PC-9 (cell line): ENCODE data around the gene TRIP13. TPM values are rescaled to one million over a fixed set of nuclear protein-coding genes. Genes with fewer than 3 reads are reported as not detected.
"Not testable (repeated sequence)": the region's sequence is repeated elsewhere in the genome, so short reads cannot be mapped to it uniquely, and the experiment has no call there.

Experiments used
- BruUV-seq: library from RNA; stranded (reverse); fragments of 400-500 nt; replicated peaks from 2 replicates; lab custom pipeline; 2021; lab: Mats Ljungman, UMichigan
- CTCF ChIA-PET: fragments of 300-600 bp; sonication (Branson Sonifier 250); formaldehyde crosslinking; loops from one replicate; lab custom pipeline; 2022; ENCODE audit warnings: antibody characterized with exemption; lab: Charles Lee
- POLR2A ChIA-PET: fragments of 300-600 bp; sonication (Branson Sonifier 250); formaldehyde crosslinking; loops from one replicate; lab custom pipeline; 2022; ENCODE audit warnings: antibody characterized with exemption; ENCODE audit not compliant: unreplicated experiment; lab: Charles Lee
- DNase-seq, 2 experiments: peaks; one replicate each; pipeline versions ENCODE4 v3.0.0 to v3.0.0-alpha.2; 2015 to 2022; ENCODE audit warnings: mixed read lengths in 1 of 2
- H2AFZ ChIP-seq: fragments of 200-600 bp; sonication (generic); 2 replicates; pipeline ENCODE4 v1.8.1; 2017; ENCODE audit warnings: antibody characterized with exemption
- H3F3A ChIP-seq: fragments of 200-600 bp; sonication (generic); 2 replicates; pipeline ENCODE4 v1.8.1; 2017; ENCODE audit warnings: antibody characterized with exemption, mild to moderate bottlenecking, low read depth; ENCODE audit not compliant: insufficient read depth
- H3K27ac ChIP-seq: fragments of 200-600 bp; sonication (generic); 2 replicates; pipeline ENCODE4 v1.6.1; 2016; ENCODE audit warnings: mixed run types
- H3K27me3 ChIP-seq: fragments of 200-600 bp; sonication (generic); 2 replicates; pipeline ENCODE4 v1.6.1; 2016; ENCODE audit warnings: low read depth, mixed run types; ENCODE audit not compliant: insufficient read depth
- H3K36me3 ChIP-seq: fragments of 200-600 bp; sonication (generic); 2 replicates; pipeline ENCODE4 v1.6.1; 2016; ENCODE audit warnings: low read depth, mixed run types
- H3K4me1 ChIP-seq: fragments of 200-600 bp; sonication (generic); replicated peaks from 2 replicates; pipeline ENCODE4 v1.6.1; 2016; ENCODE audit warnings: mixed run types; ENCODE audit not compliant: insufficient read depth
- H3K4me2 ChIP-seq: fragments of 200-600 bp; sonication (generic); 2 replicates; pipeline ENCODE4 v1.6.1; 2017; ENCODE audit warnings: mixed run types
- H3K4me3 ChIP-seq: fragments of 200-600 bp; sonication (generic); 2 replicates; pipeline ENCODE4 v1.6.1; 2016; ENCODE audit warnings: mixed run types
- H3K79me2 ChIP-seq: fragments of 200-600 bp; sonication (generic); 2 replicates; pipeline ENCODE4 v1.6.1; 2017; ENCODE audit warnings: low read depth, mixed run types
- H3K9me2 ChIP-seq: fragments of 200-600 bp; sonication (generic); 2 replicates; pipeline ENCODE4 v1.8.1; 2017; ENCODE audit warnings: mild to moderate bottlenecking; ENCODE audit not compliant: insufficient read depth
- H3K9me3 ChIP-seq: fragments of 200-600 bp; sonication (generic); 2 replicates; pipeline ENCODE4 v1.8.1; 2016; ENCODE audit warnings: low read depth; ENCODE audit not compliant: insufficient read depth
- H4K20me1 ChIP-seq: fragments of 200-600 bp; sonication (generic); 2 replicates; pipeline ENCODE4 v1.8.1; 2017; ENCODE audit not compliant: insufficient read depth
- EZH2 ChIP-seq: fragments of 200-600 bp; sonication (generic); IDR thresholded peaks from 2 replicates; pipeline ENCODE4 v1.8.0; 2017; ENCODE audit warnings: antibody characterized with exemption, low read depth
- intact Hi-C: fragments of 100-400 bp; cut with micrococcal nuclease; formaldehyde crosslinking; loops from one replicate; pipeline ENCODE4 v1.10.0; 2022; ENCODE audit not compliant: unreplicated experiment
- total RNA-seq: library from RNA; stranded (reverse); gene quantifications from 2 replicates; pipeline ENCODE4 v1.2.3, GENCODE V29; 2021
- TF ChIP-seq, protein P1 (sequence below): fragments of 200-600 bp; sonication (generic); conservative IDR thresholded peaks from 2 replicates; pipeline ENCODE4 v1.6.1; 2017; ENCODE audit warnings: mixed run types, antibody characterized with exemption, mild to moderate bottlenecking, moderate library complexity

The TRIP13 gene
- total RNA-seq, 1 experiment from 2014 or later: 74.0 TPM

DNA sequence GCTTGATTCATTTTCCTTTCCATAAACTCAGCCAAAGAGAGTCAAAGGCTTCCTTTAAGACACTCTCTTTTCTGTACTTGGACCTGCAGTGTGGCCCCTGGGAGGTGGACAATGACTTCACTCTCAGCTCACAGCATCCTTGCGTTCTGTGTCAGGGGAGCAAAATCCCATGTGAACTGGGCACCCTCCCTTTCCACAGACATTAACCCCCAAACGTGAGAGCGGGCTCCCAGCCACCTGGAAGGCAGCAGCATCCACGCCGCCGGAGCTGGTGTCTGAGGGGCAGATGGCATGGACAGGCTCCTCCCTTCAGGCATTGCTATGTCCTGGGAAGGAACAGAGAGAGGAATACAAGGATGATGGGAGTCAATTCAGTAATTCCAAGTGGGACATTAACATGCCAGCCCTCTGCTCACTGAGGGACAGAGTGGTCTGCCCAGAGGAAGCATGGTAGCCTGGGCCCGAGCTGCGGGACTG, 39.5 kb downstream of the TRIP13 start:
- Histone ChIP-seq H3K4me2 (no peak overlapping the region), H3K4me1 (0 out of 2 replicates have a peak, but pooled peaks cover 6% of the 10 kb centered on the region), H3K79me2 (no peaks in the 10 kb centered on the region), H3K27me3 (peaks cover 40% of the 10 kb centered on the region), H3K27ac (no peak overlapping the region), H3K9me2 (no peaks in the 10 kb centered on the region), H3K36me3 (no peaks in the 10 kb centered on the region), H2AFZ (no peak overlapping the region), H3K4me3 (no peak overlapping the region), H4K20me1 (no peaks in the 10 kb centered on the region), H3F3A (no peaks in the 10 kb centered on the region), H3K9me3 (no peaks in the 10 kb centered on the region)
- BruUV-seq: no TSS peak
- intact Hi-C loops: no loop called here
- CTCF ChIA-PET: interaction anchor here (0.5 to 1.3 kb wide), 2 partner anchors 8 to 60 kb away, joined by 4 read pairs; no protein-coding TSS in a partner anchor
- TF ChIP-seq, protein P1, sequence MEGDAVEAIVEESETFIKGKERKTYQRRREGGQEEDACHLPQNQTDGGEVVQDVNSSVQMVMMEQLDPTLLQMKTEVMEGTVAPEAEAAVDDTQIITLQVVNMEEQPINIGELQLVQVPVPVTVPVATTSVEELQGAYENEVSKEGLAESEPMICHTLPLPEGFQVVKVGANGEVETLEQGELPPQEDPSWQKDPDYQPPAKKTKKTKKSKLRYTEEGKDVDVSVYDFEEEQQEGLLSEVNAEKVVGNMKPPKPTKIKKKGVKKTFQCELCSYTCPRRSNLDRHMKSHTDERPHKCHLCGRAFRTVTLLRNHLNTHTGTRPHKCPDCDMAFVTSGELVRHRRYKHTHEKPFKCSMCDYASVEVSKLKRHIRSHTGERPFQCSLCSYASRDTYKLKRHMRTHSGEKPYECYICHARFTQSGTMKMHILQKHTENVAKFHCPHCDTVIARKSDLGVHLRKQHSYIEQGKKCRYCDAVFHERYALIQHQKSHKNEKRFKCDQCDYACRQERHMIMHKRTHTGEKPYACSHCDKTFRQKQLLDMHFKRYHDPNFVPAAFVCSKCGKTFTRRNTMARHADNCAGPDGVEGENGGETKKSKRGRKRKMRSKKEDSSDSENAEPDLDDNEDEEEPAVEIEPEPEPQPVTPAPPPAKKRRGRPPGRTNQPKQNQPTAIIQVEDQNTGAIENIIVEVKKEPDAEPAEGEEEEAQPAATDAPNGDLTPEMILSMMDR: no peak
- TF ChIP-seq EZH2: no peak
- DNase-seq: no peak
- POLR2A ChIA-PET: no interaction called here

DNA sequence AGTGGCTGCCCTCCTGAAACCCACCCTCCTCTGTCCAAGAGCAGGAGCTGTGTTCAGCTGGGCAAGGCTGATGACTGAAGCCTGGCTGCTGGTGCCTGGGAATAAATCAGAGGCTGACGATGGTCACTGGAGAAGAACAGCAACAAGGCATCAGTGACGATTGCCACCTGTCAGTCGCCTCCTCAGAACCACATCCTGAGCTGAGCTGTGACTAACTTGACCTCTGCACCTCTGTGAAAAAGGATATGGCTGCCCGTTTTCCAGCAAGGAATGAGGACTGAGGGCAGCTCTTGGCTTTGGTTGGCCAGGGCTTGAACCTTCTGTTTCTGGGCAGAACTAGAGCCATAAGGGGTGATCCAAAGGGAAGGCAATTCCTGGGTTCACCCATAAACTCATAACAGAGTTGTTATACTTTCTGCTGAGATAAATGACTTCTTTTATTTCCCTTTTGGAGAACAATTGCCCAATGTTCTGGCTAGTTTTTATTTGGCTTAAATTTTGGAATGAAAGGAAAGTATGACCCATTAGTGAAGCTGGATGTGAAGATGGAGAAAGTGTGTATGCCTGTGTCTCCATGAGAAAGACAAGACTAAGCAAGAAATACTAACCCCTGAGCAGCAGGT, 40.1 kb downstream of the TRIP13 start:
- no peak for TF ChIP-seq EZH2
- TF ChIP-seq, protein P1: no peak

DNA sequence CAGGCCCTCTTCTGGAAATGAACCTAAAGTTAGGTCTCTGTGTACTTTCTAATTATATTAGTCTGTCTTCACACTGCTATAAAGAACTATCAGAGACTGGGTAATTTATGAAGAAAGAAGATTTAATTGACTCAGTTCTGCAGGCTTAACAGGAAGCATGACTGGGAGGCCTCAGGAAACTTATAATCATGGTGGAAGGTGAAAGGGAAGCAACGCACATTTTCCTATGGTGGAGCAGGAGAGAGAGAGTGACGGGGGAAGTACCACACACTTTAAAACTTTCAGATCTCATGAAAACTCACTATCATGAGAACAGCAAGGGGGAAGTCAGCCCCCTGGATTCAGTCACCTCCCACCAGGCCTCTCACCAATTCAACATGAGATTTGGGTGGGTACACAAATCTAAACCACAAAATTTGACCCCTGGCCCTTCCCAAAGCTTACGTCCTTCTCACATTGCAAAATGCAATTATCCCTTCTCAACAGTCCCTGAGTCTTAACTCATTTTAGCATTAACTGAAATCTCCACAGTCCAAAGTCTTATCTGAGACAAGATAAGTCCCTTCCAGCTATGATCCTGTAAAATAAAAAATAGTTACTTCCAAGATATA, 40.7 kb downstream of the TRIP13 start:
- no TSS peak for BruUV-seq
- ChIA-PET CTCF (no interaction called here), POLR2A (no interaction called here)
- Histone ChIP-seq H3F3A (no peaks in the 10 kb centered on the region), H2AFZ (no peak overlapping the region), H3K9me3 (no peaks in the 10 kb centered on the region), H3K4me1 (0 out of 2 replicates have a peak, but pooled peaks cover 6% of the 10 kb centered on the region), H3K36me3 (no peaks in the 10 kb centered on the region), H3K27ac (no peak overlapping the region), H4K20me1 (no peaks in the 10 kb centered on the region), H3K4me3 (no peak overlapping the region), H3K27me3 (peaks cover 52% of the 10 kb centered on the region), H3K9me2 (no peaks in the 10 kb centered on the region), H3K4me2 (no peak overlapping the region), H3K79me2 (no peaks in the 10 kb centered on the region)
- TF ChIP-seq, protein P1: no peak
- no peak for TF ChIP-seq EZH2
- no peak for DNase-seq
- intact Hi-C loops: no loop called here

More for the DNA sequence above, 40.1 kb downstream of the TRIP13 start:
- peaks cover 46% of the 10 kb centered on the region for H3K27me3 ChIP-seq
- H3K36me3 ChIP-seq: no peaks in the 10 kb centered on the region
- H2AFZ ChIP-seq: no peak overlapping the region
- CTCF ChIA-PET: interaction anchor here (0.5 to 1.3 kb wide), 2 partner anchors 9 to 60 kb away, joined by 4 read pairs; no protein-coding TSS in a partner anchor
- intact Hi-C loops: no loop called here
- no peaks in the 10 kb centered on the region for H3K79me2 ChIP-seq
- H4K20me1 ChIP-seq: no peaks in the 10 kb centered on the region
- H3F3A ChIP-seq: no peaks in the 10 kb centered on the region
- H3K4me2 ChIP-seq: no peak overlapping the region
- H3K4me1 ChIP-seq: 0 out of 2 replicates have a peak, but pooled peaks cover 6% of the 10 kb centered on the region
- no peak overlapping the region for H3K4me3 ChIP-seq
- H3K27ac ChIP-seq: no peak overlapping the region
- no peak for DNase-seq
- no peaks in the 10 kb centered on the region for H3K9me2 ChIP-seq
- POLR2A ChIA-PET: no interaction called here
- no peaks in the 10 kb centered on the region for H3K9me3 ChIP-seq
- no TSS peak for BruUV-seq

DNA sequence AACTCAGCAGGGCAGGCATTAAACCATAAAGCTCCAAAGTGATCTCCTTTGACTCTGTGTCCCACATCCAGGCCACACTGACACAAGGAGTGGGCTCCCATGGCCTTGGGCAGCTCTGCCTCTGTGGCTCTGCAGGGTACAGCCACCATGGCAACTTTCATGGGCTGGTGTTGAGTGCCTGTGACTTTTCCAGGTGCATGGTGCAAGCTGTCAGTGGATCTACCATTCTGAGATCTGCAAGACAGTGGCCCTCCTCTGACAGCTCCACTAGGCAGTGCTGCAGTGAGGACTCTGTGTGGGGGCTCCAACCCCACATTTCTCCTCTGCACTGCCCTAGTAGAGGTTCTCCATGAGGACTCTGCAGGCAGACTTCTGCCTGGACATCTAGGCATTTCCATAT, 41.3 kb downstream of the TRIP13 start:
- H3F3A ChIP-seq, H3K9me2 ChIP-seq, H3K79me2 ChIP-seq, H3K36me3 ChIP-seq, BruUV-seq, H4K20me1 ChIP-seq, H3K4me3 ChIP-seq, DNase-seq, H3K4me2 ChIP-seq, H2AFZ ChIP-seq, H3K4me1 ChIP-seq, H3K9me3 ChIP-seq, H3K27ac ChIP-seq, POLR2A ChIA-PET, intact Hi-C loops: not testable (repeated sequence)
- peaks cover 58% of the 10 kb centered on the region for H3K27me3 ChIP-seq
- CTCF ChIA-PET: interaction anchor here (0.5 to 1.2 kb wide), 4 partner anchors 77 to 241 kb away, joined by 4 to 11 read pairs (median 4); partner anchors contain the start of gene TPPP
